Panc1 (cell line): ENCODE results near the gene RNF227.
A peak's percentile ranks its signal among the peaks of the same experiment; 100 is the strongest.

Experiments
- CTCF ChIP-seq: fragments of 450-650 bp; IDR thresholded peaks from 2 replicates; pipeline ENCODE4 v1.5.1; 2017; ENCODE audit warnings: mild to moderate bottlenecking
- POLR2AphosphoS5 ChIP-seq: IDR thresholded peaks from 2 replicates; pipeline ENCODE4 v1.6.1; 2012; ENCODE audit warnings: mild to moderate bottlenecking, low read depth, low read length, moderate library complexity
- REST ChIP-seq, 2 experiments: IDR thresholded peaks; 2 replicates each; pipeline ENCODE4 v1.6.1; 2011 to 2012; ENCODE audit warnings: low read depth in 2 of 2, control low read depth in 1 of 2, low read length in 1 of 2, mild to moderate bottlenecking in 1 of 2, moderate library complexity in 1 of 2; ENCODE audit not compliant: insufficient read depth in 1 of 2
- SIN3A ChIP-seq: IDR thresholded peaks from 2 replicates; pipeline ENCODE4 v1.6.1; 2012; ENCODE audit warnings: low read depth, mild to moderate bottlenecking, low read length, moderate library complexity, borderline replicate concordance; ENCODE audit not compliant: insufficient read depth
- TCF7L2 ChIP-seq: IDR thresholded peaks from 2 replicates; pipeline ENCODE4 v1.6.1; 2011; ENCODE audit warnings: mild to moderate bottlenecking, low read depth, low read length, inconsistent platforms

GRCh38 chr17:7915611-7916384 lies at the start of gene RNF227:
- TF ChIP-seq CTCF (no peak), REST (IDR thresholded peaks at IDR 0.05; ENCODE audit: insufficient read depth in 1 of 2, low read depth in 2 of 2, low read length in 1 of 2) (0 out of 4 replicates have a peak, but pooled peaks of 1 of the 2 experiments have one; percentile 19), TCF7L2 (0 out of 2 replicates have a peak, but pooled peaks have one; percentile 6), POLR2AphosphoS5 (peak; percentile 38), SIN3A (peak; percentile 72; the same call in 1 of the 2 replicates)
